Tibial artery (tissue), 4 donors: ENCODE data around the gene TLE4.

ENCODE experiments used
- DNase-seq, 2 donors: peaks; one replicate each; pipeline ENCODE4 v3.0.0-alpha.2; 2019
- H3K27ac ChIP-seq, 2 donors: fragments of 200-600 bp; sonication (generic) in 1 of 2; 1 replicate in 1 of 2; 2 replicates in 1 of 2; pipeline ENCODE4 v1.5.1; 2018 to 2019; ENCODE audit warnings: mild to moderate bottlenecking in 1 of 2
- H3K27me3 ChIP-seq, 2 donors: fragments of 200-600 bp; sonication (generic) in 1 of 2; one replicate each; pipeline versions ENCODE4 v1.5.1 to v1.6.0; 2016 to 2019
- H3K36me3 ChIP-seq, 3 donors: fragments of 200-600 bp; sonication (generic) in 2 of 3; one replicate each; pipeline ENCODE4 v1.5.1; 2016 to 2019; ENCODE audit warnings: mild to moderate bottlenecking in 2 of 3
- H3K4me1 ChIP-seq, 4 donors: fragments of 200-600 bp; sonication (generic) in 2 of 4; 1 replicate in 3 of 4; 2 replicates in 1 of 4; pipeline ENCODE4 v1.5.1; 2016 to 2019
- H3K4me3 ChIP-seq, 2 donors: fragments of 200-600 bp; sonication (generic) in 1 of 2; 1 replicate in 1 of 2; 2 replicates in 1 of 2; pipeline ENCODE4 v1.5.1; 2018 to 2019; ENCODE audit warnings: mild to moderate bottlenecking in 2 of 2
- H3K9me3 ChIP-seq, 3 donors: fragments of 200-600 bp; sonication (generic) in 1 of 3; one replicate each; pipeline ENCODE4 v1.5.1; 2016 to 2019
- CTCF ChIP-seq, 2 experiments: fragments of 200-600 bp in 1 of 2; fragments of 450-650 bp in 1 of 2; IDR thresholded peaks; one replicate each; pipeline ENCODE4 v1.5.1; 2017 to 2019; ENCODE audit warnings: antibody characterized with exemption in 2 of 2, mild to moderate bottlenecking in 1 of 2, moderate library complexity in 1 of 2
- intact Hi-C: fragments of 100-400 bp; cut with DNase I; formaldehyde crosslinking; loops from one replicate; pipeline ENCODE4 v1.15.0; 2023; ENCODE audit warnings: low total_unique reads

The TLE4 gene

DNA sequence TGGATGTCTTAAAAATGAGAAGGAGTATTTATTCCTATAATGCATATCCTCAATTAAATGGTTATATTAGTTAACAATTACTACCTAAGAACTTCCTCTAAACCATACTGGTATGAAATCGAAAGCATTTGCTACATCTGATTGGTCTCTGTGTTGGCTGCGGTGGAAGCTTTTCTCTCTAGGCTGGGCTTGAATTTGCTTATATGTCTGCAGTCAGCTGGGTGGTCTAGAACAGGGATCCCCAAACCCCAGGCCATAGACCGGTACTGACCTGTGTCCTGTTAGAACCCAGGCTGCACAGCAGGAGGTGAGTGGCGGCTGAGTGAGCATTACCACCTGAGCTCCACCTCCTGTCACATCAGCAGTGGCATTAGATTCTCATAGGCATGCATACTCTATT lies 112.3 kb downstream of the TLE4 start:
- intact Hi-C loops, result no loop called here
- no peaks in the 10 kb centered on the region for H3K9me3 ChIP-seq
- H3K36me3 ChIP-seq, result no peaks in the 10 kb centered on the region
- no peaks in the 10 kb centered on the region for H3K27me3 ChIP-seq
- TF ChIP-seq CTCF (IDR thresholded peaks at IDR 0.05), result no peak
- no peak overlapping the region for H3K27ac ChIP-seq
- no peak for DNase-seq
- peaks cover 0 to 51% (median 26%) of the 10 kb centered on the region in 4 donors for H3K4me1 ChIP-seq
- no peak overlapping the region for H3K4me3 ChIP-seq

DNA sequence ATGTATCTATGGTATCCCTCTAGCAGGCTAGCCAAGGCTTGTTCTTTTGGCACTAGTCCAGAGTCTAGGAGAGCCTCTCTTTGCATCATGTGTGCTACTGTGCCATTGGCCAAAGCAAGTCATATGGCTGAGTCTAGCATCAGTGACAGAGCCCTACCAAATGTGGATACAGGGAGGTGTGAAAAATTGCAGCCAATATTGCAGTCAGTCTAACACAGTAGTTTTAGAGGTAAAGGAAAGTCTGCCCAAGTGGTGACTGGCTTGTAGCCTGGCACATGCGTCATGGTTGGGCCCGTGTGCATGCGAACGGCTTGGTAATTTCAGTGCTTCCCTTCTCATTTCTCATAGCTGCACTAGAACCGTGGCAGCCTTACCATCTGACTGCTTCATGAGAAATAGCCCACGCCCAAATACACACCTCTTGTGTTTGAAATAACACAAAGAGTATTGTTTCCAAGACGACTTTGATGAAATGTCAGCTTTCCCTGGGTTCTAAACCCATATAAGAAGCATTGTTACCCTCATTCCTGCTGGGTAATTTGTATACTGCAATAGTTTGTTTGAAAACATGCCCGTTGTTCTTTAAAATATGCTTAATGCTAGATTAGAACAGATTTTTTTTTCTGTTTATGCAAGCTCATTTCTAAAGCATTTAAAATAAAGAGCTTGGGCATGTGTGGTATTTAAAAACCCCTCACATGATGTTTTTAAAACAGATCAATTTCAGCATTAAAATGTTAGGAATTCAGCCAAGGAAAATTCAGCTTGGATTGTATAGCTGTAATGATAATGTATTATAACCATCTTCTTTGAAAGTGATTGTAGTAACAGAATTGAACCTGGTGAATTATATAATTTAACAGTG lies 113.2 kb downstream of the TLE4 start:
- no peaks in the 10 kb centered on the region for H3K27me3 ChIP-seq
- DNase-seq, result no peak
- no peaks in the 10 kb centered on the region for H3K36me3 ChIP-seq
- H3K27ac ChIP-seq, result peak overlapping the region; percentile 47 to 72
- H3K4me3 ChIP-seq, result no peak overlapping the region
- TF ChIP-seq CTCF (IDR thresholded peaks at IDR 0.05), result no peak
- H3K4me1 ChIP-seq, result peaks cover 0 to 51% (median 26%) of the 10 kb centered on the region in 4 donors
- intact Hi-C loops, result no loop called here
- H3K9me3 ChIP-seq, result no peaks in the 10 kb centered on the region

- intact Hi-C loops, result no loop called here
- DNase-seq, result no peak
These were observed 113.8 kb downstream of the TLE4 start for GRCh38 chr9:79685577-79685976.

GRCh38 chr9:79686381-79687130 lies 114.8 kb downstream of the TLE4 start:
- Histone ChIP-seq H3K4me1 (peaks cover 0 to 45% (median 24%) of the 10 kb centered on the region in 4 donors), H3K4me3 (peak overlapping the region; percentile 14 to 23), H3K36me3 (no peaks in the 10 kb centered on the region), H3K27ac (peak overlapping the region; percentile 47 to 72), H3K27me3 (no peaks in the 10 kb centered on the region), H3K9me3 (no peaks in the 10 kb centered on the region)
- no peak for TF ChIP-seq CTCF (IDR thresholded peaks at IDR 0.05)
- intact Hi-C loops, result no loop called here
- peak; percentile 40 to 75 for DNase-seq

More at GRCh38 chr9:79685577-79685976, 113.8 kb downstream of the TLE4 start:
- H3K4me1 ChIP-seq, result peaks cover 0 to 51% (median 26%) of the 10 kb centered on the region in 4 donors
- H3K27me3 ChIP-seq, result no peaks in the 10 kb centered on the region
- no peaks in the 10 kb centered on the region for H3K9me3 ChIP-seq
- no peaks in the 10 kb centered on the region for H3K36me3 ChIP-seq
- TF ChIP-seq CTCF (IDR thresholded peaks at IDR 0.05), result no peak
- H3K27ac ChIP-seq, result peak overlapping the region; percentile 47 to 72
- H3K4me3 ChIP-seq, result no peak overlapping the region

GRCh38 chr9:79687131-79687447 lies 115.3 kb downstream of the TLE4 start:
- Histone ChIP-seq H3K27ac (peak overlapping the region; percentile 47 to 72), H3K4me1 (peaks cover 0 to 40% (median 23%) of the 10 kb centered on the region in 4 donors), H3K27me3 (no peaks in the 10 kb centered on the region), H3K36me3 (no peaks in the 10 kb centered on the region), H3K4me3 (no peak overlapping the region), H3K9me3 (no peaks in the 10 kb centered on the region)
- intact Hi-C loops, result no loop called here
- no peak for TF ChIP-seq CTCF (IDR thresholded peaks at IDR 0.05)
- no peak for DNase-seq
